ENCODE data around the gene SLC35F1. TPM values are rescaled to one million over a fixed set of nuclear protein-coding genes. Genes with fewer than 3 reads are reported as not detected.
A peak's percentile ranks its signal among the peaks of the same experiment; 100 is the strongest.

SLC35F1 gene
- polyA plus RNA-seq, 1 donor from 2014 or later = 35.1 TPM

DNA sequence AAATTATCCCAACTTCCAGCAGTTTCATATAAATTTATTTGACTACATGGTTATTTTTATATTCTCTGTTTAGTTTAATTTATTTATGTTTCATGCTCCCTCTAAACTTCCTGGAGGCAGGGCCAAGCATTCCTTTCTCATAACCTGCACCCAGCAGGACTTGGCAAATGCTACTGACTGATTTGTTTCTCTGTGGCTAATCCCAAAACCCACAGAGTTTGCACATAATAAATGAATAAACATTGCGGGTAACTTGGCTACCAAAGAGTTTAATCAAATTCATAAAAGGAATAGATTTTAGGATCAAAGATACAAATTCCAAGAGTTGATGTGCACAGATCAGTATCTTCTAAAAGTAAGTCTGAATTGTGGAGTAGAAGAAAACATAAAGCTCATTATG, 239.5 kb downstream of the SLC35F1 start:
- no peaks in the 10 kb centered on the region for H3F3A ChIP-seq (ENCODE audit: insufficient read depth, low read length, poor library complexity, severe bottlenecking)
- peak overlapping the region; percentile 81 for H3K27ac ChIP-seq (ENCODE audit: low read length)
- H3K9me3 ChIP-seq (ENCODE audit: low read length) = no peaks in the 10 kb centered on the region
- H2AFZ ChIP-seq (ENCODE audit: low read depth, low read length) = no peak overlapping the region
- H3K79me2 ChIP-seq (replicated peaks; ENCODE audit: insufficient read depth, low read length) = no peaks in the 10 kb centered on the region
- H3K9ac ChIP-seq (ENCODE audit: low read length) = no peak overlapping the region
- no peaks in the 10 kb centered on the region for H3K36me3 ChIP-seq (ENCODE audit: insufficient read depth, low read length)
- no peaks in the 10 kb centered on the region for H4K20me1 ChIP-seq (ENCODE audit: insufficient read depth)
- TF ChIP-seq REST (IDR thresholded peaks at IDR 0.05; ENCODE audit: borderline replicate concordance) = no peak
- TF ChIP-seq MXI1 (conservative IDR thresholded peaks at IDR 0.05; ENCODE audit: poor library complexity, severe bottlenecking) = no peak
- TF ChIP-seq EP300 (conservative IDR thresholded peaks at IDR 0.05; ENCODE audit: poor library complexity, severe bottlenecking) = no peak
- no peak for TF ChIP-seq SMC3 (conservative IDR thresholded peaks at IDR 0.05; ENCODE audit: poor library complexity)
- H3K4me2 ChIP-seq (ENCODE audit: low read length) = no peak overlapping the region
- no peaks in the 10 kb centered on the region for H3K9me2 ChIP-seq (ENCODE audit: insufficient read depth, low read length)
- no peaks in the 10 kb centered on the region for H3K27me3 ChIP-seq (ENCODE audit: insufficient read depth, low read depth, low read length)
- no peak overlapping the region for H3K4me3 ChIP-seq (ENCODE audit: low read length)

DNA sequence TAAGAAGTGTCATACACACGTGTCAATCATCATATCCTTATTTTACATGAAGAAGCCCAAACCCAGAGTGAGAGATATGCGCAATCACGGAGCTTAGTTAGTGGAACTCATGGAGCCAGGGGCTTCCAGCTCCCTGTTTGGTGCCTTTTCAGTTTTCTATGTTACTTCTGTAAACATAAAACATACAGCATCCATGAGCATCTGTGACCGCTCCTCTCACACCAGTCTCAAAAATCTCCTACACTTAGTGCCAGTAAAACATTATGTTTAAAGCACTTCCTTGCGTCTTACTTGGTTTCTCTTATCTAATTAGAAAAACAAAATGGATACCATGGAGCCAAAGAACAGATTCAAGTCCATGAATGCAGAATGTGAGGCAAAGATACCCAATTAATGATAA, 240.4 kb downstream of the SLC35F1 start:
- Histone ChIP-seq H3K36me3 (ENCODE audit: insufficient read depth, low read length) (no peaks in the 10 kb centered on the region), H3K79me2 (replicated peaks; ENCODE audit: insufficient read depth, low read length) (no peaks in the 10 kb centered on the region), H2AFZ (ENCODE audit: low read depth, low read length) (no peak overlapping the region), H3K9me3 (ENCODE audit: low read length) (no peaks in the 10 kb centered on the region), H3K4me2 (ENCODE audit: low read length) (peak overlapping the region; percentile 36), H3K9me2 (ENCODE audit: insufficient read depth, low read length) (no peaks in the 10 kb centered on the region), H4K20me1 (ENCODE audit: insufficient read depth) (no peaks in the 10 kb centered on the region), H3K4me3 (ENCODE audit: low read length) (peak overlapping the region; percentile 51), H3K27ac (ENCODE audit: low read length) (peak overlapping the region; percentile 81), H3K27me3 (ENCODE audit: insufficient read depth, low read depth, low read length) (no peaks in the 10 kb centered on the region), H3K9ac (ENCODE audit: low read length) (no peak overlapping the region), H3F3A (ENCODE audit: insufficient read depth, low read length, poor library complexity, severe bottlenecking) (no peaks in the 10 kb centered on the region)
- TF ChIP-seq EZH2 (IDR thresholded peaks at IDR 0.05; ENCODE audit: borderline replicate concordance, insufficient read depth, low read length, poor library complexity, severe bottlenecking) = no peak
- no peak for TF ChIP-seq REST (IDR thresholded peaks at IDR 0.05; ENCODE audit: borderline replicate concordance)
- TF ChIP-seq EP300 (conservative IDR thresholded peaks at IDR 0.05; ENCODE audit: poor library complexity, severe bottlenecking) = no peak
- no peak for TF ChIP-seq RAD21 (conservative IDR thresholded peaks at IDR 0.05)
- no peak for TF ChIP-seq MXI1 (conservative IDR thresholded peaks at IDR 0.05; ENCODE audit: poor library complexity, severe bottlenecking)
- no peak for TF ChIP-seq POLR2AphosphoS5 (IDR thresholded peaks at IDR 0.05)
- TF ChIP-seq SMC3 (conservative IDR thresholded peaks at IDR 0.05; ENCODE audit: poor library complexity) = no peak

All from neural cell (in vitro differentiated cells).